Ecto neural progenitor cell (in vitro differentiated cells): ENCODE results near the gene EVC2.

Source experiments
- DNase-seq: peaks from one replicate; pipeline ENCODE4 v3.0.0-alpha.2; 2018; ENCODE audit warnings: low spot score

Gene EVC2

DNA sequence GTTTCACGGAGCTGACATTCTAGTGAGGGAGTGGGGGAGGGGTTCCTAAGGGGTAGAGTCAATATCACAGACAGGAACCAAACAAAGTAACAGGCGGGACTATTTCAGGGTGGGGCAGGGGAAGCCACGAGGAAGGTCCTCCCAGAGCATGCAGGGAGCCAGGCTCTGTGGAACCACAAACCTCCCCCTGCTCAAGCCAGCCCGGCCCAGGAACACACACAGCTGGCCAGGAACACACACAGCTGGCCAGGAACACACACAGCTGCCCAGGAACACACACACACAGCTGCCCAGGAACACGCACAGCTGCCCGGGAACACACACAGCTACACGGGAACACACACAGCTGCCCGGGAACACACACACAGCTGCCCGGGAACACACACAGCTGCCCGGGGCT, 24.8 kb downstream of the EVC2 start:
- no peak for DNase-seq

DNA sequence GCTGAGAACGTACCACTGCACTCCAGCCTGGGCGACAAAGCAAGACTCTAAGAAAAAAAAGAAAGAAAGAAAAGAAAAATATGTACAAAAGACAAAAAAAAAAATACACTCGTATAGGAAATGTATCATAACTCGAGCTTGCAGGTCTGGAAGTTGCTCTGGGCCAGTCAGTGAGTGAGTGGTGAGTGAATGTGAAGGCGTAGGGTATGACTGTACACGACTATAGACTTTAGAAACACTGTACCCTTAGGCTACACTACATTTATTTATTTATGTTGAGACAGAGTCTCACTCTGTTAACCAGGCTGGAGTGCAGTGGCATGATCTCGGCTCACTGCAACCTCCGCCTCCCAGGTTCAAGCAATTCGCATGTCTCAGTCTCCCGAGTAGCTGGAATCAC, 29.4 kb downstream of the EVC2 start:
- no peak for DNase-seq

DNA sequence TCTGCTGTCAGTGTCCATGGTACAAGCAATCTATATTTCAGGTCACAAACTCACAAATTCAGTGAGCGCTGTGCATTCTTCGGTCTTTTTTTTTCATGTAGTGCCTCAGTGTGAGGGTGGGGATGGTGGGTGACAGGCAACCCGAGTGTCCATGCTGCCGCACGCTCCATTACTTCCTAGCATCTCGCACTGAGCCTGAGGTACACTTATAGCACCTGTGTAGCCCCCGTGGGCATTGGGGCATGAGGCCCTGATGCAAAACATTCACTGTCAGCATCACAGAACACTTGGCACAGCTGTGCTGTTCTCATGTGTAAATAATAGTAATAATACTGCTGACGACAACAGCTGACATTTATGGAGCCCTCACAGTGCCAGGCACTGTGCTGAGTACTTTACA, 31.6 kb downstream of the EVC2 start:
- no peak for DNase-seq

DNA sequence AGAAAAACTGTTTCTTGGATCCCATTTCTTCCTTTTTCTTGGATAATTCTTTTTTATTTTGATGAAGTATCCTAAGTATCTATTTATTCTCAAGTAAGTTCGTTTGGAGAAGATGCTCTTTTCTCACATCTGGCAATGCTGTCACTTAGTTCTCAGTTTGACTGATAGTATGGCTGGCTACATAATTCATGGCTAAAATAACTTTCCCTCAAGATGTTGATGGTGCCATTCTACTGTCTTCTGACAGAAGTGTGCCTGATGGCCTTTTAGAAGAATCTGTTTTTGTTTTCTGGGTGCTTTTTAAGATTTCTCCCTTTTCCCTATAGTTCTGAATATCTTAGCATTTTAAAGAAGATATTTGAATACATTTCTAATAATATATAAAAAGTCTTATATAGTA, 41.6 kb downstream of the EVC2 start:
- no peak for DNase-seq

DNA sequence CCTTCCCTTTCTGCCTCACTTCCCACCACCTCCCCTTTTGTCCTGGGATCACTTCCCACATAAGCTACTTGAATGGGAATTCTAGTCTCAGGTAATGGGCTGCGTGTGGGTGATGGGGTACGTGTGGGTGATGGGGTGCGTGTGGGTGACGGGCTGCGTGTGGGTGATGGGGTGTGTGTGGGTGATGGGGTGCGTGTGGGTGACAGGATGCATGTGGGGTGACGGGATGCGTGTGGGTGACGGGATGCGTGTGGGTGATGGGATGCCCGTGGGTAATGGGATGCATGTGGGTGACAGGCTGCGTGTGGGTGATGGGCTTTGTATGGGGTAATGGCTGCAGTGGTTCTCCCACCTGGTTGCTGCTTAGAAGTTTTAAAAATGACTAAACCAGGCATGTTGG, 43.6 kb downstream of the EVC2 start:
- no peak for DNase-seq

DNA sequence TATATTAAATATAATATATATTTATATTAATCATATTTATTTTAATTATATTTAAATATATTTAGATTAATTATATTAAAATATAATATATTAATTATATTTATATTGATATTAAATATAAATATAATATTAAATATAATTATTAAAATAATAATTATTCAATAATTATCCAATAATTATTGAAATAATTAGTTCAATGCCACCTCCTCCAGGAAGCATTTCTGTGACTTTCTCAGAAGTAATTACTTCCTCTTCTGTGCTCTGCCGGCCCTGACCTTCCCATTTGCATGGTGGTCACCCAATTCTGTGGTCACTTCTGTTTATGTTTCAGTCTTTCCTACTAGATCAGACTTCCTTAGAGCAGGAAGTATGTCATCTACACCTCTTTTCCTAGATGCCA, 45.8 kb downstream of the EVC2 start:
- no peak for DNase-seq

DNA sequence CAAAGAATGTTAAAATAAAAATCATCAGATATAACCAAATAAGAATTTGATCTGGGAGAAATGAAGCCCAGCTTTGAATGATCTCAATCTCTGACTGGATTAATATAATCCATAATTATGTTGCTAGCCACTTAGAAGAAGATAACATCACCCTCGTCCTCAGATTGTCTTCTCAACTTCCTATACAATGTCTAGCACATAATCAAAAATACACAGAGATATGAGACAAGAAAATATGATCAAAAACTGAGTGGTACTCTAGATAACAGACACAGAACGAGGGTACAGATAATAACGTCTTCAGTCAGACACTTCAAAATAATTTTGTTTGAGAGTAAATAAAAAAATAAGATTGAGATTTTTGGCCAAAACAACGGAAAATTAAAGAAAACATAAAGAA, 47.1 kb downstream of the EVC2 start:
- DNase-seq: no peak

DNA sequence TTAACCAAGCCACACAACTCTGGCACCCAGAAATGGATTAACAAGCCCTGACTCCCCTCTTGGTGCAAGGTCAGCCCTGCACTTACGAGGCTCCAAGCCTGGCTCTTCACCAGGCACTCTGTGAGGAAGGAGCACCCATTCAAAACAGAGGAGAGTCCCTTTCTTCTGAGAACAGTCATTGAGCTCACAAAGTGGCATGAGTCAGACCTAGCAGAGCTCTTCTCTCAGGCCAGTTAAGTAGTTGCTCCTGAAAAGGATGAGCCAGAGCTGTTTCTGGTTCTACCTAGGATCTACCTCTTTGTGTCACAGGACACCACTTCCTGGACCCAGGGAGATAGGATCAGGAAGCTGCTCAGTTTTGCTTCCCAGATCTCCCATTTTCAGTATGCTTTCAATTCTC, 48.2 kb downstream of the EVC2 start:
- no peak for DNase-seq

DNA sequence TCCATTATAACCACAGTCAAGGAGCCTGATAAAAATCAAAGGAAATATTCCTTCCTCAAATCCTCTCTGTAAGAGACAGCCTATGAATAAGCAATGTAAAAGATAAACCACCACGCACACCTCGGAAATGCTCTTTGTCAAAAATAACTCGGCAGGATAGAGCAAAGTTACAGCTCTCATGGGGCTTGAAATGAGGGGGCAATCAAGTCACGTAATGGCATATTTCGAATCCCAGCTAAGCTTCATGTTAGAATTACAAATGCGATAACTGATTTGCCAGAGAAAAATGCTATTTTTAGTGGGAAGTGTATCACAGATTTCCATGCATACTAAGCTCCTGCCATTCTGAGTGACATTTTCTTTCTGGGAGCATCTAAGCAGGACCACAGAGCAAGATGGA, 49.4 kb downstream of the EVC2 start:
- no peak for DNase-seq

DNA sequence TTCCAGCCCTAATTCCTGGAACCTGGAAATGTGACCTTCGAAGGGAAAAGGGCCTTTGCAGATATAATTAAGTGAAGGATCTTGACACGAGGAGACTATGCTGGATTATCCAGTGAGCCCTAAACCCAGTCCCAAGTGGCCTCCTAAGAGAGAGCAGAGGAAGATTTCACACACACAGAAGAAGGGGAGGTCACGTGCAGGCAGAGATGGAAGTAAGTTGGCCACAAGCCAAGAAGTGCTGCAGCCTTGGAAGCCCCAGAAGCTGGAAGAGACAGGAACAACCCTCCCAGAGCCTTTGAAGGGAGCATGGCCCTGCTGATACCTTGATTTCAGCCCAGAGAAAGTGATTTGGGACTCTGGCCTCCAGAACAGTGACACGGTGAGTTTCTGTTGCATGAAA, 51.9 kb downstream of the EVC2 start:
- DNase-seq: no peak

DNA sequence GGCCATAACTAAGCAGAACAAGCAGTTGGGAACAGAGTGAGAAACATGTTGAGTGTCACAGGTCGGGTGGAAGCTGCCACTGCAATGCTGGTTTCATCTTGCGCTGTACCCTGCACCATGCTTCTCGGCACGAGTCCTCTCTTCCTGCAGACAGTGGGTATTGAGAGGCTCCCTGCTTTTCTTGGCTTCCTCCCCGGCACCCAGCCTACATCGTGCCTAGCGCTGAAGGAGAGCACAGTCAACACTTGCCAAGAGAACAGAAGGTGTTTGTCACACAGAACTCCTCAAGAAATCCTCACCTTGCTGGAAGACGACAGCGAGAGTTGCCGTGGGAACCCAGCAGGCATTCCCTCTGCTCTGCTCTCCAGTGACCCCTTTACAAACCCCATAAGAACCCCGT, 53.6 kb downstream of the EVC2 start:
- no peak for DNase-seq

DNA sequence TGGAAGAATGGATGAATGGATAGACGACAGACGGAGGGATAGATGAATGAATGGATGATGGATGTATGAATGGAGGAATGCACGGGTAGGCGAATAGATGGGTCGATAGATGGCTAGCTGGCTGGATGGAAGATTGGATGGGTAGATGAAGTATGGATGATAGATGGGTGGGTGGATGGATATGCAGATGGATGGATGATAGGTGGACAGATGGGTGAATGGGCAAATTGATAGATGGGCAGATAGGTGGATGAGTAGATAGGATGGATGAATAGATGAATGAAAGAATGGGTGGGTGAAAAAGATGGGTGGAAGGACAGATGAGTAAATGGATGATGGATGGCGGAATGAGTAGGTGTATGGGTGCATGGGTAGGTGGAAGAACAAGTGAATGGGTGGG, 57.3 kb downstream of the EVC2 start:
- DNase-seq: no peak

DNA sequence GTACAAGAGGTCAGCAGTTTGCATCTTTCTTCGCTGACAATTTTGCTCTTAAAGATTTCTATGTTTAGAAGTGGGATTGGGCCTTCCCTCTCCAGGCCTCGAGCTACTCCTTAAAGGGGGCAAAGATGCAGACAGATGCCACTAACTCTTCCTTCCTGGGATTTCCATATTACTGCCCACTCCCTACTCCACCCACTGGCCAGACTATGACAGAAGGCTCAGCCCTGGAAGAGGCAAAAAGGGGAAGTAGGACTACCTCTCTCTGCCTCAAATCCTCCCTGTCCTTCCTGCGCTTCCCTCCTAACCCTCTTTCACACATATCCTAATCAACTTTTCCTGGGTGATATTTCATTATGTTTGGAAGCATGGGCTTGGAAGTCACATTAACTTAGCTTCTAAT, 58.3 kb downstream of the EVC2 start:
- no peak for DNase-seq

DNA sequence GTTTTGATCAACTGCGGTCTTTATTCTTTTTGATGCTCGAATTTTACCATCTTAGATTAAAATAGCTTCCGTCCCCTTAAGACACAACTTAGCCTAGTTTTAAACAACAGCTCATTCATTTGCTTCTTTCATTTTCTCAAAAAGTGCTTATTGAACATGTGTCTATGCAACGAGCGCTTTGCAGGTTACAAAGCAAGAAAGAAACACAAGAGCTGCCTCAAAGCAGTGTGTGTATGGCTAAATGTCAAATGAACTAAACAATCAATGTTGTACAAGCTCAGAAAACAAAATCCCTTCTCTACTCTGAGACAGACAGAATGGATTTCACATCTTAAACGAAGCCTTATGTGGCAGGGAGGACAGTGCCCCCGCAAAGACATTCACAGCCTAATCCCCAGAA, 61.0 kb downstream of the EVC2 start:
- DNase-seq: no peak

DNA sequence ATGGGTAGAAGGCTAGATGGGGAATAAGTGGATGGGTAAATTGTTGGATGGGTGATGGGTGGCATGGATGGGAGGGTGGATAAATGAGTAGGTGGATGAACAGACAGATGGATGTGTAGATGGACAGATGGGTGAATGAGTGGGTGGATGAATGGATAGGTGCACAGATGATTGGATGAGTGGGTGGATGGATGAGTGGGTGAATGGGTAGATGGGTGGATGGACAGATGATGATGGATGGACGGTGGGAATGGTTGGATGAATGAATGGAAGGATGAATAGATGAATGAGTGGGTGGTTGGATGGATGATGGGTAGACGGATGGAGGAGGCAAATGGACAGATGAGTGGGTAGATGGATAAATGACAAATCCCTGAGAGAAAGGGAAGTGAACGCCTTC, 68.3 kb downstream of the EVC2 start:
- DNase-seq: no peak

DNA sequence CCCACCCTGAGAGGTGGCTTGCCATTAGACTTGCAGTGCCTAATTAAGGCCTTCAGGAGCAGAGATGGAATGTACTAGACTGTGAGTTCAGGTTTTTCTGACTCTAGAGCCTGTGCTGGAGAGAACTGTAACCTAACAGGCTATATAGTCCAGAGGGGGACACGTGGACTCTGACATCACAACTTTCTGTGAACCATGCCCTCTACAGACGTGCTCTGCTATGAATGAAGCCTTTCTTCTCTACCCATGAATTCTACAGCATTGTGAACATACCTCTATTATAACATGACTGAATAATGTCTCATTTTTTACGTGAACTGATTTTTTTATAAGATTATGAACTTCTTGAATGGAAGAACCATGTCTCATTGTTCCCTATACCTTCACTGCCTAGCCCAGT, 68.8 kb downstream of the EVC2 start:
- no peak for DNase-seq

DNA sequence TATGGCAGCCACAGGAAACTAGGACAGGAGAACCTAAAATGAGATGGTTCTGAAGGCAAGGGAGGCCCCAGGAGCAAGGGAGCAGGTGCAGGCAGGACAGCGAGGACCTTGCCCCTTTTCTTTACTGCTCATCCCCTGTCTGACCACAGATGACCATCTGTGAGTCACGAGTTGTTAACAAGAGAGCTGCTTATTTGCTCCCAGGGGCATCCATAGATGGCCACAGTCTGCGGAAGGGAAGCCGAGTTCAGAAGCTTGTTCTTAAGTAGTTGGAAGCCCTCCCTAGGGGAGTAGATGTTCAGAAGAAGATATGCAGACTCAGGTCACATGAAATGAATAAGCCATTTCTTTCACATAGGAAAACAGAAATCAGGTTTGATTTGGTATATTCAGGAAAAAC, 69.4 kb downstream of the EVC2 start:
- no peak for DNase-seq

DNA sequence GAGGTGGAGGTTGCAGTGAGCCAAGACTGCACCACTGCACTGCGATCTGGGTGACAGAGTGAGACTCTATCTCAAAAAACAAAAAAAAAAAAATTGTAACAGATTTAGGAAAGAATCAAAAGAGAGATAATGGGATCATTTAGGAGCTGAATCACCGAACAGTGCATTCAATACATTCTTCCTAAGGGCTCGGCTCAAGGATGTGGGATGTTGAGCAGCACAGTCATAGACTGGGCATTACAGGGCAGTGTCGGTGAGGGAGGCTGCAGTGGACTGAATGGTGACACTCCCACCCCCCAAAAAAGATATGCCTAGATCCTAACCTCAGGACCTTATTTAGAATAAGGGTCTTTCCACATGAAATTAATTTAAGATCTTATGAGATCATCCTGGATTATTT, 70.0 kb downstream of the EVC2 start:
- no peak for DNase-seq

DNA sequence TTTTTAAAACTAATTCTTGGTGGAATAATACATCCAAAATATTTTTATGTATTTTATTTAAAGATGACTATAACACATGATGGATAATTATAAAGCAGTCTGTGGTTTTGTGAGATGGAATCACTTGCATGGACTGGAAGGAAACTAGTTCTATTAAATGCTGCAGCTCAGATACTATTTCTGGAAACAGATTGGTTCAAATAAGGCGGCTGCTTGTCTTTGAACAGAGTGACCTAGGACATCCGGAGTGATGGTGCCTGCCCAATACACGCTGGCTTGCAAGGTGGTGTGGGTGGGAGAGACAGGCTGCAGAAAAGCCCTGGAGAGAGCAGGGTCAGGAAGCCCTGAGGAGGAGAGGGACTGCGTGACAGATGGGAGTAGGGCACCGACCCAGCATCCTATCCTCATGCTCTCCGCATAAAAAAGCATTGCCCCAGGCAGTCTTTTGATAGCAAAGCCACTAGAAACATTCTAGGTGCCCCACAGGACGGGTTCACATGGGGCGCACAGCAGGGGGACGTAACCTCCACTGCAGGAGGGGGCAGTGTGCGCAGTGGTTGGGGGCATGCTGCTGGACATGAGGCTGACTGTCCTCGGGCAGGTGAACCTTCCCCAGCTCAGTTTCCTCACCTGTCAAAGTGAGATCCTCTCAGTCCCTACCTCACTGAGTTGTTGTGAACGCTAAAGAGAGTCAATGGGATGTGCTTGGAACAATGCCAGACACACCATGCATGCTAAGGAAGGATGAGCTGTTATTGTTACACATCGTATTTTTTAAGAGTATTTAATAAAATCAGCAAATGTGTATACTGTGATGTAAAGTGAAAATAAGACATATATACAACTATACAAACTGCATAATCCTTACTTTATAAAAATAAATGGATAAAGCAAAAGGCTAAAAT, 71.3 kb downstream of the EVC2 start:
- DNase-seq: no peak

DNA sequence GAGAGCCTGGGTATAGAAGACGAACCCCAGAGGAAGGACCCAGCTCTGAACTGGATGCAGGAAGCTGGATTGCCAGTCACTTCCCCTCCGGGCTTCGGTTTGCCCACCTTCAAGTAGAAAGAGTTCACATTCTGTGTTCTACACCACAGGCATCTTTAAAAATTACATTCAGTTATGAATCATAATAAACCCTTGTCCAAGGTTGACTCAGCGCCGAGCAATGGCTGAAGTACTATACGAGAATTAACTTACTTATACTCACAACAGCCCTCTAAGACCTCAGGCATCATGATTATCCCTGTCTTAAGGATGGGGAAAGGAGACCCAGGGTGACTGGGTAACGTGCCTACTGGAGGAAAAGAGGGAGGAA, 72.5 kb downstream of the EVC2 start:
- DNase-seq: no peak

DNA sequence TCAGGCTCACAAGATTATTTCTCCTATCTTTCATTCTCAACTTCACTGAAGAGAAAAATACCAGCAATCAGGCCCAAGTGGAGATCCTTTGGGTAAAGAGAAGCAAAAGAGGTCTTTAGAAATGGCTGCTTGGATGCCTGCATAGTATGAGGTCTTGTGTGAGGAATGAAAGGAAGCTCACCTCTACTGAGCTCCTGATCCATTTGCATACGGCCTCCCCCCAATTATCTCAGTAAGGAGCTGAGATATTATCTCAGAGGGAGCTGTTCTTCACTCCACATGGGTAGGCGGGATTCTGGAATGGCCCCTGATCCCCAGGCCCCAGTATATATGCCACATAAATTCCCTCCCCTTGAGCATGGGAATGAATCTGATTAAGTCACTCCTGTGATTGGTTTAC, 75.8 kb downstream of the EVC2 start:
- no peak for DNase-seq

DNA sequence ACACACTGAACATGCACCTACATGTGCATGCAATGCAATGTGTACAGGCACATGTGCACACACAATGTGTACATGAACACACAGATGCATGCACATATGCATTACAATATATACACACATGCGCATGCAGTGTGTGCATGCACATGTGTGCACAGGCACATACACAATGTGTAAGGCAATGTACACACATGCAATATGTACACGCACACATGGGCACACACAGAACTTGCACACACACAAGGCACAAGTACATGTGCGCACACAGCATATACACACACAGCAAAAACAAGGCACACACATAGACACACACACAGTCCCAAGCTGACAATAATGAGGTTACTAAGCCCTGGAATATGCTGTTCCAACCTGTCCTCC, 76.3 kb downstream of the EVC2 start:
- no peak for DNase-seq

DNA sequence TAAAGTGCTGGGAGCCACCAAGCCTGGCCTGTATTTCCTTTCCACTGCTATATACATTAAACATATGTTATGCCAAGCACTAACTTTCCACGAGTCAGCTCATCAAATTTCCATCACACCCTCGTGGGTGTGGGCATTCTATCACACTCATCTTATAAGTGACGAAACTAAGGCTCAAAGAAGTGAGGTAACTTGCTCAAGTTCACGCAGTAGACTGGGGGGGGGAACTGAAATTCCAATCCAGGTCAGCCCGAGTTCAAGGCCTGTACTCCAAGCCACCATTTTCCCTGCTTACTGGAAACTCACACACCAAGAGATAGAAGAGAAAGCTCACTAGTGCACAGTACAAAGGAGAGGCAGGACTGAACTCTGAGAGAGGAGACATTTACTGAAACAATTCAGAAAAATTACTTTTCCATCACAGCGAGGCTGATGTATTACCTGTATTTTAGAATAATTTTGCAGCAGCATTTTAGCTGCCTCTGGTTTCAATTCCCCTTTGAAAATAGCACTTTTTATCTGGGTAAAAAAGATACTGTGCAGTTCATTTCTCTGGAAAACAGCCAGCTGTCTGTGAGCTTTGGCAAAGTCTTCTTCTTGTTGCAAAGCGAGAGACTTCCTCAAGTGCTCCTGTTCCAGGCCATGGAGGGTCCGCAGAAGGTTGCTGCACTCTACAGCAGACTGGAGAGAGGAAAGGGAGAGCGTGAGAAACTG, 76.8 kb downstream of the EVC2 start:
- no peak for DNase-seq

DNA sequence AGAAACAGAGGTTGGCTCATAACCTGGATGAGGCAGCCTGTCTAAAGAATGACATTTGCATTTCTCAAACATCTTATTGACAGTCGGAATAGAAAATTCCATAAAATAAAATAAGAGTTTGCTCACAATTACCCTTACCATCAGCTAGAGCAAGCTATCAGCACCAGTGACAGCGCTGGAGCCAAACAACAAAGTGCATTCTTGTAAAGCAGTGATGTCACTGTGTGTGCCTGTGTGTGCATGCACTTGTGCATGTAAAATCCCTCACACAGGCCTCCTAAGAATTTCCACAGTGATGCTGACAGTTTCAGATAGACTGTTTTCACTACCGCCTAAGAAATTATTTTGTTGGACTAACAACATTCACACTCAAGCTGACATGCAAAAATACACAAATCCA, 77.6 kb downstream of the EVC2 start:
- no peak for DNase-seq
